C4-2B (cell line): ENCODE results near the gene GART.

ENCODE experiments used
- H3K27ac ChIP-seq: fragments of 450-650 bp; 2 replicates; pipeline ENCODE4 v1.5.1; 2017
- ZFX ChIP-seq: fragments of 450-650 bp; IDR thresholded peaks from 2 replicates; pipeline ENCODE4 v1.6.1; 2017
- TF ChIP-seq, protein P1 (sequence below): fragments of 450-650 bp; conservative IDR thresholded peaks from 2 replicates; pipeline ENCODE4 v1.5.1; 2017; ENCODE audit warnings: mild to moderate bottlenecking

GART gene

GRCh38 chr21:33543505-33544129 is 1.7 kb upstream of the GART start:
- no peak for TF ChIP-seq ZFX
- TF ChIP-seq, protein P1, sequence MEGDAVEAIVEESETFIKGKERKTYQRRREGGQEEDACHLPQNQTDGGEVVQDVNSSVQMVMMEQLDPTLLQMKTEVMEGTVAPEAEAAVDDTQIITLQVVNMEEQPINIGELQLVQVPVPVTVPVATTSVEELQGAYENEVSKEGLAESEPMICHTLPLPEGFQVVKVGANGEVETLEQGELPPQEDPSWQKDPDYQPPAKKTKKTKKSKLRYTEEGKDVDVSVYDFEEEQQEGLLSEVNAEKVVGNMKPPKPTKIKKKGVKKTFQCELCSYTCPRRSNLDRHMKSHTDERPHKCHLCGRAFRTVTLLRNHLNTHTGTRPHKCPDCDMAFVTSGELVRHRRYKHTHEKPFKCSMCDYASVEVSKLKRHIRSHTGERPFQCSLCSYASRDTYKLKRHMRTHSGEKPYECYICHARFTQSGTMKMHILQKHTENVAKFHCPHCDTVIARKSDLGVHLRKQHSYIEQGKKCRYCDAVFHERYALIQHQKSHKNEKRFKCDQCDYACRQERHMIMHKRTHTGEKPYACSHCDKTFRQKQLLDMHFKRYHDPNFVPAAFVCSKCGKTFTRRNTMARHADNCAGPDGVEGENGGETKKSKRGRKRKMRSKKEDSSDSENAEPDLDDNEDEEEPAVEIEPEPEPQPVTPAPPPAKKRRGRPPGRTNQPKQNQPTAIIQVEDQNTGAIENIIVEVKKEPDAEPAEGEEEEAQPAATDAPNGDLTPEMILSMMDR, result no peak
- peak overlapping the region; percentile 97 for H3K27ac ChIP-seq

- peak; percentile 98 for TF ChIP-seq ZFX
- TF ChIP-seq, protein P1, result no peak
- peak within 1 kb of the TSS; percentile 97 for H3K27ac ChIP-seq
These were observed 955 bp upstream of the GART start, which contains the start of gene SON for GRCh38 chr21:33542640-33543504. SON (plus strand) TSS chr21:33543038; CDS start chr21:33543093, 55 bp downstream.

- peak overlapping the region; percentile 97 for H3K27ac ChIP-seq
- TF ChIP-seq ZFX, result no peak
- TF ChIP-seq, protein P1, result no peak
These were observed 709 bp downstream of the GART start for GRCh38 chr21:33541105-33541711.

DNA sequence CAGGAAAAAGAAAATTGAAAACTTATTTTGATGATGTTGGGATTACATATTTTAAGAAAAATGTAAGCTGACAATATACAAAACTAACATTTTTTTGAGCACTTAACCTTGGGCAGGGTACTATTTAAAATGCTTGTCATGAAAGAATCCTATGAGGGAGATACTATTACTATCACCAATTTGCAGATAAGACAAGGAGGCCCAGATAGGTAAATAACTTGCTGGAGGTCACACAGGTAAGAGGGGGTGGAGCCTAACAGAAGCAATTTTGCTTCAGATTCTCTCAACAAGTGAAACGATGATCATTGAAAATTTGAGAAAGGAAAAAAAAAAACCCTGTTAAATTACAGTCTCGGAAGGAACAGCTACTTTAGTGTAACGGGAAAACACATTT is 1.2 kb downstream of the GART start:
- peak overlapping the region; percentile 97; the same call in 1 of the 2 replicates for H3K27ac ChIP-seq
- no peak for TF ChIP-seq ZFX
- TF ChIP-seq, protein P1, result no peak

DNA sequence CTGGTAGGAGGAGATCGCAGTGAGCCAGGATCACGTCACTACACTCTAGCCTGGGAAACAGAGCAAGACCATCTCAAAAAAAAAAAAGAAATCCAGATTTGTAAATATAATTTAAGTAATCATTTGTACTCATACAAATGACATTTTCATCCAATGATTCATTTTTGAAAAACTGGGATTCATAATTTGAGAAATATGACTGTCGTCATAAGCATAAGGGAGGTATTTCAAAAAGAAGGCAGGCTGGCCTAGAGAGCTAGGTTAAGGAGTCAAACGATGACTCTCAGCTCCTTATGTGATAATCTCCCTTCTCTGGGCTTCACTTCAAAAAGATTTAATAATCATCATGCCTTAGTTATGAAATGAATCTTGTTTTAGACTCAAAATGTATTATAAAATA is 2.3 kb downstream of the GART start:
- TF ChIP-seq, protein P1, result no peak
- TF ChIP-seq ZFX, result no peak
- no peak overlapping the region for H3K27ac ChIP-seq

- no peak overlapping the region for H3K27ac ChIP-seq
- no peak for TF ChIP-seq ZFX
- TF ChIP-seq, protein P1, result no peak
These were observed 4.7 kb downstream of the GART start for GRCh38 chr21:33537212-33537611.

DNA sequence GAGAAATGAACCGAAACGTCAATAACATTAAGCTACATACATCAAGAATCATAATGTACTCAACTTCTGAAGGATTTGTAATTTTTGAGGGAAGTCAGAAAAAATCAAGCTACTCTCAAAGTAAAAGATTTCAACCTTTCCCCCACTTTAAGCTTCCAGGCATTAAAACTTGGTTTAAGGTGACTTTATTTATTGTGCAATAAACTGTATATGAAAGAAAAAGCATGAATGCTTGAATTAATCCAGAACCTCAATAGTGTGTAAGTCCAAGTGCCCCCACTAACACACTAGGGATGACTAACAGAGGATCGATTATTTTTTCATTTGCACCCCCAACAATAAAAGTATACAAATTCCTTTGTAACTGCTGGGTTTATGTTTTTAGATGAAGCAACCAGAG is 10.9 kb downstream of the GART start:
- no peak overlapping the region for H3K27ac ChIP-seq
- TF ChIP-seq, protein P1, result no peak
- no peak for TF ChIP-seq ZFX
